Measurements from ENCODE around the gene YIF1A.
"Not testable (repeated sequence)": the region's sequence is repeated elsewhere in the genome, so short reads cannot be mapped to it uniquely, and the experiment has no call there.

Gene YIF1A

DNA sequence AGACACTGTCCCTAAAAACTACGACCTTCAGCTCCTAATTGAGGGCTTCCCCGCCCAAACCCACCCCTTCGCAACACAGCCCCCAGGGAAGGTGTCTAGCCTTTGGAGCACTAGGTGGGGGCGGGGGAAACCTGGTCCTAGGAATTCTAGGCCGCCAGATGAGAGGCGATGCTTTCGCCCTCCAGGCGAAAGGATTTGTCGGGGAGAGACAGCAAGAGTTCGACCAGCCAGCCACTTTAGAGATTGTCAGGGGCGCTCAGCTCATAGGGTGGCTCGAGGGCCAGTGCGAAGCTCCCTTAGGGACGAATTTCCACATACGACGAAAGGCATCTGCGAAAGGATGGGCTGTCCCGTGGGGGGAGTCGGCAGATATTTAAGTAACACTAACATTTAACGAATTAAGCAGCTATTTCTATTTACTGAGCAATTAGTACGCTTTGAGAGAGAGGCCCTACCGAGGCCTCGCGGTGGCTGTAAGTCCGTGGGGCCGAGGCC, 22.6 kb upstream of the YIF1A start:
- DNase-seq: no peak

DNA sequence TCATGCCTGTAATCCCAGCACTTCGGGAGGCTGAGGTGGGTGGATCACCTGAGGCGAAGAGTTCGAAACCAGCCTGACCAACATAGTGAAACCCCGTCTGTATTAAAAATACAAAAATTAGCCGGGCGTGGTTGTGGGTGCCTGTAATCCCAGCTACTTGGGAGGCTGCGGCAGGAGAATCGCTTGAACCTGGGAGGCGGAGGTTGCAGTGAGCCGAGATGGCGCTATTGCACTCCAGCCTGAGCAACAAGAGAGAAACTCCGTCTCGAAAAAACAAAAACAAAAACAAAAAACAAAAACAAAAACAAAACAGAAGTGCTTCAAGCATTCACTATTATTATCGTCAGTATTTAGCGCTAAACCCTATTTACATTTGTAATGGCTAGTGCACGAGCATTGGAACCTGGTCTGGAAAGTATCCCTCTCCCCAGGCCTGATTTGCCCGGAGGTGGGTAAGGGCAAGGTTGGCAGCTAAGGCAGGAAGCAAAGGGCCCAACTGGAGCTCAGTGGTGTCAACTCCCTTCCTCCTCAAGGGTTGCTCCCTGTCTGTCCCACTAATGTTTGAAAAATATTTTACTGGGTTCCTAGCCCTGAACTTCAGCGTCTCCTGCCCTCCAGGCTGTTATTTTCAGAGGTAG, 22.0 kb upstream of the YIF1A start:
- not testable (repeated sequence) for DNase-seq

DNA sequence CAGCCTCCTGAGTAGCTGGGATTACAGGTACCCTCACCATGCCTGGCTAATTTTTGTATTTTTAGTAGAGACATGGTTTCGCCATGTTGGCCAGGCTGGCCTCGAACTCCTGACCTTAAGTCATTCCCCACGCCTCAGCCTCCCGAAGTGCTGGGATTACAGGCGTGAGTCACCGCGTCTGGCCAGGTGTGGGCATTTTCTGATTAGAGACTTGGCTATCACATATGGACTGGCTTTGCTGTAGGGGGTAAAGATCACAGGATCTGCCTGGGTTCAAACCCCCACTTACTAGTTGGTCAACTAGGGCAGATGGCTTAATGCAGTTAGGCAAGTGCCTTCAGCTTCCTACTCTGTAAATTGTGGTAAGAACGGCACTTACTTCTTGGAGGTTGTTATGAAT, 21.4 kb upstream of the YIF1A start:
- no peak for DNase-seq

DNA sequence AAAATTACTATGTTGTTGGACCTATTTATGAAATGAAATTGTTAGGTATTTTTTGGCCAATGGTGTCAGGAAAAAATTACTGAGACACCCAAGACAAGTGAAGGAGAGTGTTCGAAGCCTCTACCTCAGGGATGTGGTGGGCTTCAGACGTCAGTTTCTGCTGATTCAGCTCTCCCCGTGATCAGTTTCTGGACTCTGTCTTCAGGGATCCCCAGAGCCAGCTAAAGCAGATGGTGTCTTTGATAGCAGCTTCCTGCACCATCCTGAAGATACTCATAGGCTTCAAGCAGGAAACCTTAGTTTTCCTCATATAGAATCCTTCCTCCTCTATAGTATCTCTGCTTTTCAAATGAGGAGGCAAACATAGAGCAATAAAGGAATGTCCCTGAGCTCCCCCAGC, 20.5 kb upstream of the YIF1A start:
- DNase-seq: no peak

DNA sequence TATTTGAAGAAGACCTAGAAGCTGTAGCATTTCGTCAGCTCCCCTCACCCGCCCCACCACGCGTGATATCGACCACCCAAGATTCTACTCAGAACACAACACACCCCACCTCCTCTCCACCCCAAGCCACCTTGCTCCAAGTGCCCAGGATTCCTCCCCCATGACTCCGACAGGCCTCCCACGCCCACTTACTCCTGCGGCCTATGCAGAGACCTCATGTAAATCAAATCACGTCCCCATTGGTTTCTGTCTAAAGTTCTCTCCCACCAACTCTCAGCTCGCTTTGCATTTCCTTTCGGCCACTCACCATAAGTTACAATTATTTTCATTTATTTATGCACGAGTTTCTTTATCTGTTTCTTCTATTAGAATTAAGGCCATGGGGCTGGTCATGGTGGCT, 13.7 kb upstream of the YIF1A start:
- DNase-seq: no peak

DNA sequence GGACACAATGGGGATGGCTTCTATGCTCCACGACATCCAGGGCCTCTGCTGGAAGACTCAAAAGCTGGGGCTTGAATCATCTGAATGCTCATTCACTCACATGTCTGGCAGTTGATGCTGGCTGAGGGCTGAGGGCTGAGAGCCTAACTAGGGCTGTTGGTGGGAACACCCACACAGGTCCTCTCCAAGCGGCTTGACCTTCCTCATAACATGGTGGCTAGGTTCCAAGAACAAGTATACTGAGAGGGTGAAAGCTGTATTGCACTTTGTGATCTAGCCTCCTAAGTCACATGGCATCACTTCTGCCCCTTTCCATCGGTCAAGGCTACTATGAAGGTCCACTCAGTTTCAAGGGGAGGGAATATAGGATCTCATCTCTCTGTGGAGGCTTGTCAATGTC, 10.2 kb upstream of the YIF1A start:
- no peak for DNase-seq

DNA sequence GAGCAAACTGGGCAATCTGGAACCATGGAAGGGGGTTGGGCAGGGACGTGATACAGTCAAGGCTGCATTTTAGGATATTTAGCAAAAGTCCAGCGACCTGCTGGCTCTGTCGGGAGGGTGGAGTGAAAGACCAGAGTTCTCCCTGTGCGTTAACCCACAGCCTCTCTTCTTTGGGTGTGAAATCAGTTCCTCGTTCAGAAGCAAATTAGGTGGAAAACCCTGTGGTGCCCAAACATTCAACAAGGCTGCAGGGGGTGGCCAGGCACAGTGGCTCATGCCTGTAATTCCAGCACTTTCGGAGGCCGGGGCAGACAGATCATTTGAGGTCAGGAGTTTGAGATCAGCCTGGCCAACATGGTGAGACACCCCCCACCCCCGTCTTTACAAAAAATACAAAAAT, 8.7 kb upstream of the YIF1A start:
- no peak for DNase-seq

DNA sequence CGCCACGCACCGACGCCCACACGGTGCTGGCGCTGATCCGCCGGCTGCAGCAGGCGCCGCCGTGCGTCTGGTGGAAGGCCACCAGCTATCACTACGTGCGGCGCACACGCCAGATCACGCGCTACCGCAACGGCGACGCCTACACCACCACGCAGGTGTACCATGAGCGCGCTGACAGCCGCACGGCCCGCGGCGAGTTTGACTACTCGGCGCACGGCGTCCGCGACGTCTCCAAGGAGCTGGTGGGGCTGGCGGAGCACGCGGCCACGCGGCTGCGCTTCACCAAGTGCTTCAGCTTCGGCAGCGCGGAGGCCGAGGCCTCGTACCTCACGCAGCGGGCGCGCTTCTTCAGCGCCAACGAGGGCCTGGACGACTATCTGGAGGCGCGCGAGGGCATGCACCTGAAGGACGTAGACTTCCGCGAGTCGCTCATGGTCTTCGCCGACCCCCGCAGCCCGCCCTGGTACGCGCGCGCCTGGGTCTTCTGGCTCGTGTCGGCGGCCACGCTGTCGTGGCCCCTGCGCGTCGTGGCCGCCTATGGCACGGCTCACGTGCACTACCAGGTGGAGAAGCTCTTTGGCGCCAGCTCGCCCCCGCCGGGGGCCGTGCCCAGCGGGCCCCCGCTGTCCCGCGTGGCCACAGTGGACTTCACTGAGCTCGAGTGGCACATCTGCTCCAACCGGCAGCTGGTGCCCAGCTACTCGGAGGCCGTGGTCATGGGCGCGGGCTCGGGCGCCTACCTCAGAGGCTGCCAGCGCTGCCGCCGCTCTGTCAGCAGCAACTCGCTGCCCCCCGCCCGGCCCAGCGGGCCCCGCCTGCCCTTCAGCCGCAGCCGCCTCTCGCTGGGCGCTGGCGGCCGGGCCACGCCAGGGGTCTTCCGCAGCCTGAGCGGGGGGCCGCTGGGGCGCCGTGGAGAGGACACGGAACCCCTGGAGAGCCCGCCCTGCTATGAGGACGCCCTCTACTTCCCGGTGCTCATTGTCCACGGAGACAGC, 6.0 kb upstream of the YIF1A start:
- no peak for DNase-seq

DNA sequence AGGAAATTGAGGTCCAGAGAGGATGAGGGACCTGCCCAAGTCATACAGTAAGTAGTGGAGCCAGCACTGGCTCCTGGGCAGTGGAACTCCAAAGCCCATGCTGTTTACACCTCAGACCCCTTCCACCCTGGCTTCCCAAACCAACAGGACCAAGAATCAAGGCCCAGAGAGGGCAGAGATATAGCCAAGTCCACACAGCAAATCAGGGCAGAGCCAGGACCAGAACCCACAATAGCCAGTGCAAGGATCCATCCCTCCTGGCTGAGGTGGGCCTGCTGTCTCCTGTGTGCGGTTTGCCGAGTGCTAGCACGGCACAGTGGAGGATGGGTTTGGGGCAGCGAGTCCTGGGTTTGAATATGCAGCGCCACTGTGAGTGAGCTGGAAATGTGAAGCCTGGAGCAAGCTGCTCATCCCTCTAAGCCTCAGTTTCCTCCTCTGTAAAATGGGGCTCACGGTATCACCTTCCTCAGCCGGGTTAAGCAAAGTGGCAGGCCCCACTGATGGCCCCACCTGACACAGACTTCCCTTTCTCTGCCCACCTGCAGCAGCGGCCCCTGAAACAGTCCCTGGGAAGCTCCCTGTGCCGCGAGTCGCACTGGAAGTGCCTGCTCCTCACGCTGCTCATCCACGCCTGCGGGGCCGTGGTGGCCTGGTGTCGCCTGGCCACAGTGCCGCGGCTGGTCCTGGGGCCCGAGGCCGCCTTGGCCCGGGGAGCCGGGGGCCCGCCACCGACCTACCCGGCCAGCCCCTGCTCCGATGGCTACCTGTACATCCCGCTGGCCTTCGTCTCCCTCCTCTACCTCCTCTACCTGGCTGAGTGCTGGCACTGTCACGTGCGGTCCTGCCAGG, 5.1 kb upstream of the YIF1A start:
- DNase-seq: no peak

DNA sequence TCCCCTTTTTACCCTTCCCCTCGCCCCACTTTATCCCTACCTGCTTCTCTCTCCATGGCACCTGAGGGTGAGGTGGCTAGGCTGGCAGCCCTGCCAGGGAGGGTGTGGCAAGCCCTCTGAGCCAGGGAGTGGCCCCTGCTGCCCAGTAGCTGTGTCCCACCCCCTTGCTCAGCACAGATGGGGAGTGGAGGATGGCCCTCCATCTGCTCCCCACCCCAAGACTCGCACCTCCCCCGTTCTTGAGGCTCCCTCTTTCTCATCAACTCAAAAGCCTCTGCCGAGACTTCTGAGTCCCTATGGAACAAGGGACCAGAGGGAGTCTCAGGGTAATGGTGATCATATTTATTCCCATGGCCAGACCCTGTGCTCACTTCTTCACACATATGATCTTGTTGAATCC, 4.4 kb upstream of the YIF1A start:
- DNase-seq: no peak

DNA sequence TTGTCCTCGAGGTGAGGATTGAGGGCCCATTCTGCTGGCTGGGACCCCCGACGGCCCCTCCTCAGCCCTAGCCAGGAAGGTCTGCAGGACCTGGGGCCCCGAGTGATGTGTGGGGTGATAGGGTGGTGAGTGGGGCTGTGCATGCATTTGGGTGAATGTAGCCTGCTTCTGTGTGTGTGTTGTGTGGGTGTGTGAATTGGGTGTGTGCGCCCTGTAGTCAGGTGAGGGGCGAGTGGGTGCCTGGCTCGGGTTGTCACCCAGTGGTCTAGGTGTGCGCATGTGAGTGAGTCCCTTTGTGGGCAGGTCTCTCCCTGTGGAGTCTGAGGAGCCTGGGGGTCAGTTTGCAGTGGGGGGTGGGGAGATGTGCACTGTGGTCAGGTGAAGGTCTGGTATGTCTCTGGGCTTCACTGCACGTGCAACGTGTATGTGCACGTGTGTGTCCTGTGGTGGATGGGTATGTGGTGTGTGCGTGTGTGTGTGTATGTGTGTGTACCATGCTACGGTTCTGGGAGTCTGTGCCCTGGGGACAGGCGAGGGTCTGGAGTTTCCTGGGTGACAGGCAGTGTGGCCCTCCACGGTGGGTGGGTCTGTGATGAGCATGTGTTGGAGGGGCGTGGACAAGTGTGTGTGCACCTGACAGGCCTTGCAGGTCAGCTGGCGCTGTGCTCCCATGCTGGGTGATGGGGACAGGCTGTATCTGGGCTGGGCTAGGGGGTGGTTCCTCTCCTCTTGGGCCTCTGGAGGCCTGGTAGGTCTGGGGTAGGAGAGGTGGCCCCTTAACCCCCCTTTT, 3.8 kb upstream of the YIF1A start:
- no peak for DNase-seq

DNA sequence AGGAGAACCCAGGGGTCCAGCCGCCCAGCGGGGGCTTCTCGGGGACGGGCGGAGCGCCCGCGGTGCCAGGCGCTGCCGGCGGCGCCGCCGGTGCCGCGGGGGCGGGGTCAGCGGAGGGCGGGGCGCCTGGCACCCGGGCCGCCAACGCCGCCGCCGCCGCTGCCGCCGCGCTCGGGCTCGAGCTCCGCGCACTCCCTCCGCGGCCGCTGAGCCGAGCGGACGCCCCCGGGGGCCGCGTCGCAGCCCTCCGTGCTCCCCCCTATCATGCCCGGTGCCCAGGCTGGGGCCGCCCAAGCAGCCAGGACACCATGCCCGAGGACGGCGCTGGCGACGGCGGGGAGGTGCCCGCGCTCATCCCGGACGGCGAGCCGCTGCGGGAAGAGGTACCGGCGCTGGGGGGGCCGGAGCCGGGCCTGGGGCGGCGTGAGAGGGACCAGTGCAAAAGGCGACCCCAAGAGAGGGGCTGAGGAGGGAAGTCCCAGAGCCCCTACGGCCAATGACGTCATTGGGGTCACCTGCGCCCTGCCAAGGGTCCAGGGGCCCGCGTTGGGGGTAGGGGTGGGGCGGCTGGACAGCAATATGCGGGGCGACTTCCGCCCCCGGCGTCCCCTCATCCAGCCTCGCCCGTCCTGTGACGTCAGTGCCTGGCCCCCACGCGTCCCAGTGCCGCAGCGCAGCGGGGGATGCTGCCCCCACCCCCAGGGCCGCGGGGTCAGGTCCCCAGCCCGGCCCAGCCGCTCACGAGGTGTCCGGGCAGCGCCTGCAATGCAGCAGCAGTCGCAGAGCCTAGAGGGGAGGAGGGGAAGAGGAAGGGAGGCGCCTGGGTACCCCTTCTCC, 3.0 kb upstream of the YIF1A start, which contains the start of gene TMEM151A:
Gene TMEM151A, plus strand, starts transcription at position 189 of the 837 bp plus-strand sequence. Its CDS starts 120 bp downstream, at position 309.
- no peak for DNase-seq

DNA sequence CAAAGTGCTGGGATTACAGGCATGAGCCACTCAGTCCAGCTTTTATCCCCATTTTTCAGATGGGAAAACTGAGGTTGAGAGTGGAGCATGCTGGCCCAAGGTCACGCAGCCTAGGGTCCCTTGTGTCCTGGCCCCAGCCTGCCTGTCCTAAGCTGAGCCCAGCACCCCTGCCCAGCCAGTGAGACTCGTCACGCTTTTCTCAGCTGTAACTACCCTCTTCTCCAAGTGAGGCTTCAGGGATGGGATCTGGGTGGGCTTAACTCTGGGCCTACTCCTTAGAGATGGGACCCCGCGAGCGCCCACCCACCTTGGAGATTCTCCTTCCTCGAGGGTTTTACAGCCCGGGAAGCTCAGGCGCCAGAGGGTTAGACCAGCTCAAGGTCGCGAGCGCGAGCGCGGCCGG, 2.4 kb upstream of the YIF1A start:
- DNase-seq: no peak

DNA sequence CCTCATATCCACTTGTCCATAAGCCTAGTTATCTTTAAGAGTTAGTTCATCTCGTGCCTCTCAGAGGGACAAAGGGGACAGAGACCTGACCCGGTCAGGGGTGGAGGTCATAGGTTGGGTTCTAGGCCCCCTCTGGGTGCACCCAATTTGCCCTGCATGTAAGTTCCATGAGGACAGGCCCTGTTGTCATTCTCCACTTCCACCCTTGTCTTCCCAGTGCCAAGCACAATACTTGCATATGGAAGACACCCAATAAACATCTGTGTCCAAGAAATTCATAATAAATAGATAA, 1.3 kb upstream of the YIF1A start:
- DNase-seq: no peak

DNA sequence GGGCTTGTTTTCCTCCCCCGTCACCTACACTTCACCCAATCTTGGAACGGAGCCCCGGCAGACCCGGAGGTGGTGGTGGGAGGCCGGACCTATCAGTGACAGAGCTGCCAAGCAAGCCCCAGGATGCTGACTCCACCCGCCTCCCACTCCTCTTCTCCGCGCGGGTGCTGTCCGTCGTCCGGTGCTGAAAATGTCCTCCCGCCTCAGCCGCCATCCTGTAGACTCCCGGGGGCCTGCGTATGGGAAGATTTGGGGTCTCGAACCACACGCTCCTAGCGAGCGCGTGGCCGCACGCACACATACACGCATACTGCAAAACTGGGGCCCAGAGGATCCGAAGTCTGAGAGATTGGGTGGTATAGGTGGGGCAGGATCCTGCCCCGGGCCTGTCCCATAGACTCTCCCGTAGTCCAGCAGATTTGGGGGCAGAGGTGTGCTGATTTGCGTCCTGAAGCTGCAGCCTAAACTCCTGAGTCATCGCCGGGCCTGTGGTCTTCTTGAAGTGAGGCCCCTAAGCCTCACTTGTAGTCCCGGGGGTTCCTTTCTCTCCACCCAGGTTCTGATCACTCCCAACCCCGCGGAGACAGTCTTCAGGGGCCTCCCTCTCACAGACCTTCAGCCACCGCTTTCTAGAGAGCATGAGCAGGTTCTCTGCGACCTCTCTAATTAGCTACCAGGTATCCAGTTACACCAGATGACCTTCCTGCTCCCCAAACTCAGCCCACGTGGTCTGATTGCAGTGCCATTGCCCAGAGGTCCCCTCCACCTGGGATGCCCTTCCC, 796 bp upstream of the YIF1A start:
- DNase-seq: no peak

DNA sequence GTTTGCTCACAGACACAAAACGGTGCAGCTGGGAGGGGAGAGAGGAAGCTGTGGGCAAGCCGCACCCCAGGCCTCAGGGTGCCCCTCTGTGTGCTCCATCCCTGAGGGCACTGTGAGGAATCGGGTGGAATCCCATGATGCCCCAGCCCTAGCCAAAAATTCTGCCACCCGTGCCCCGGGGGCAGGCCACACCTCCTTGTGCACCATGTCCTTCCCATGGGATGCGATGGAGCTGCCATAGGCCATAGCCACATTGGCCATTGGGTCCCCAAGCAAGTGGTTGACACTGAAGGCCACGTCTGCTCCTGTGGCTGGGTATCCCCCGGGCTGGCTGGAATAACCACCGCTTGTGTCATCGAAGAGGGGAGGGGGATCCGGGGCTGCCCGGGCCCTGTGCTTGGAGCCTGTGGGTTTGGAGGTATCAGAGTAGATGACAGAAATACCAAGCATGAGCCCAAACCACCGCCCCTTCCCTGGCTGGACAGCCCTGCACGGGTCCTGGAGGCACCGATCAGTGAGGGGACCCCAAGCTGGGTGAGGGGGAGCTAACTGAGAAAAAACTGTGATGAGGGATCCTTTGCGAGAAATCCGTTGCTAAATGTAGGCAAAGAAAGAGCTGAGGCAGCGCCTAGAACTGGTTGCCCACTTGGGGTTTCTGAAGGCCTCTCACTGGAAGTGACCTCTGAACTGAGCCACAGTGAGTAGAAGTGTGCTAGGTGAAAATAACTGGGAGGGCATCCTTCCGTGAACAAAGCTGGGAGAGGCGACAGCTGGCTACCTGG, 863 bp downstream of the YIF1A start:
- DNase-seq: no peak

DNA sequence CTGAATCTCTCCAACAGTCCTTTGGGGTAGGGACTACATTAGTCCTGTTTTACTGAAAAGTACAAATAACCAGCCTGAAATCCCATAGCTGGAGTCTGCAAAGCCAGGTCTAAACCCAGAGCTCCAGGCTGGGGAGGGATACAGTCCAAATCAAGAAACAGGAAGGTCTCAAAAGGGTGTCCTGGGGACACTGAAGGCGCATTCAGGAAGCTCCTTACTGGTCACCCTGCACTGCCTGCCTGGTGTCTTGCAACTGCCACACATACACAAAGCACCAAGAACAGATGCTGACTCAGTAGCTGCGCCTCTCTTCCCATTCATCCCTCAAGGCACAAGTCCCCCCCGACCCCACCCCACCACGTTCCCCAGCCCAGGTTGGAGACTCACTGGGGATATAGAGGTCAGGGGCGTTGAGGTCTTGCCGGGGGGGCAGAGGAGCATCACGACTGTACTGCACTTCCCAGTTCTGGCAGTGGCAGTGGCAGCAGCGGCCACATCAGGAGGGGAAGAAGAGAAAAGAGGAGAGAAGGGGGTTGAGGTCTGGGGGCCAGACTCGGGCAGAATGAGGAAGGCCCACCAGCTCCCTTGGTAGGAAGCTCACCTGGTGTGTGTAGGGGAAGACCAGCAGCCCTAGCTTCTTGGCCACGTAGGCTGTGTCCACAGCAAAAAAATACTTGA, 1.6 kb downstream of the YIF1A start:
- DNase-seq: no peak

DNA sequence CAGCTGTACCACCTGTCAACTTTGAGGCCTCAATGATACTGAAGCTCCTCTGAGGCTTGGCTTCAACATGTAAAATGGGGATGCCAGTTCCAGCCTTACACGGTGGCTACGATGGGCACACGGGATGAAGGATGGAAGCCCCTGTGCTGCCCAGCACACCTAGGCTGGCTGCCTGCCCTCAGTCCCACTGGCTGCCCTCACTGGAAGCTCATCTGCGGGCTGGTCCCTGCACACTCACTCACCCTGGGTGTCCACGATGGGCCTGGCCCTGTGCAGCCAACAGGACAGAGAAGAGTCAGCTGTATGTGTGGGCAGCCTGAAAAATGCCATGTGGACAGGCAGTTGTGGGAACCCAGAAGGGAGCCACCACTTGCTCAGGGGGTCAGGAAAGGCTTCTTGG, 2.2 kb downstream of the YIF1A start:
- no peak for DNase-seq

DNA sequence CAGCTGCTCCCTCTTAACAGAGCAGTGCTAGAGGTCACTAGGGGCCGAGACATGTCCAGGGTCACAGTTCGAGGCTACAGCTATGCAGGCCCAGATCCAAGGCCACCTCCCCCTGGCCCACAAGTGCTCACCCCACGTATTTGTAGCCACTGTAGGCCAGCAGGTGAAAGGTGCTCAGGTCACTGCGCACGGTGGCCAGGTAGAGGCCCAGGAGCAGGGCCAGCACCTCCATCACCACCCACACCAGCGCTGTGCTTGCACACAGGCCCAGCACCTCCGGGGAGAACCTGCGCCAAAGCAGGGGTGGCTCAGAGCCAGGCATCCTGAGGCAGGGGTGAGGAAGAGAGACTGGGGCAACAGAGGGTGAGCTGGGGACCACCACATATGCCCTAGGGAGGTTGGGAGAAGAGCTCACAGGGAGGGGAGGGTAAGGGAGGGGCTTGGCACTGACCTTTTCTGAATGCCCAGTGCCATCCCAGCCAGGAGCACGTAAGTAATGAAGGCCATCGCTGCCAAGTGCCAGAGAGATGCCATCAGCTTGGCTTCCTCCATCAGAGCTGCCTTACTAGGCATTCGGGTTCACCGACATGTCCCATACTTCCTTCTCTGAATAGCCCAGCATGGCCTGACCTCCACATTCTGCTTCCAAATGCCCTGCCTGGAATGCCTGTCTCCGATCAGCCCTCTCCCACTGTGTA, 3.5 kb downstream of the YIF1A start:
- DNase-seq: no peak

Data from NCI-H524 treated with DMSO at 0.1 percent for 48 hours (cell line).